MCF 10A (cell line): ENCODE measurements around the gene MYH1. TPM values are rescaled to one million over a fixed set of nuclear protein-coding genes. Genes with fewer than 3 reads are reported as not detected.
A peak's percentile ranks its signal among the peaks of the same experiment; 100 is the strongest.

Experiments used
- BruUV-seq: library from RNA; stranded (reverse); fragments of 400-500 nt; replicated peaks from 2 replicates; lab custom pipeline; 2021; lab: Mats Ljungman, UMichigan
- CTCF ChIA-PET: fragments of 300-600 bp; sonication (Branson Sonifier 250); formaldehyde crosslinking; extraction: SDS; loops from one replicate; lab custom pipeline; 2021; ENCODE audit warnings: antibody characterized with exemption, inconsistent platforms; lab: Yijun Ruan, JAX
- POLR2A ChIA-PET: fragments of 300-600, 350-650 bp; sonication (Branson Sonifier 250); formaldehyde crosslinking; extraction: SDS; loops from one replicate; lab custom pipeline; 2020; ENCODE audit warnings: antibody characterized with exemption, inconsistent platforms; lab: Yijun Ruan, JAX
- DNase-seq: peaks from one replicate; pipeline ENCODE4 v3.0.0-alpha.2; 2018; ENCODE audit not compliant: unreplicated experiment
- H3K27ac Mint-ChIP-seq: one replicate; pipeline ENCODE4 v1.8.0; 2022; ENCODE audit warnings: mild to moderate bottlenecking, low read depth, mixed read lengths; ENCODE audit not compliant: unreplicated experiment
- H3K27me3 Mint-ChIP-seq: one replicate; pipeline ENCODE4 v1.8.0; 2022; ENCODE audit warnings: mixed read lengths; ENCODE audit not compliant: insufficient read depth, unreplicated experiment
- H3K36me3 Mint-ChIP-seq: one replicate; pipeline ENCODE4 v1.8.0; 2022; ENCODE audit warnings: mild to moderate bottlenecking, moderate library complexity, mixed read lengths; ENCODE audit not compliant: insufficient read depth, unreplicated experiment
- H3K4me1 Mint-ChIP-seq: one replicate; pipeline ENCODE4 v1.8.0; 2022; ENCODE audit warnings: mixed read lengths; ENCODE audit not compliant: insufficient read depth, unreplicated experiment
- H3K4me3 Mint-ChIP-seq: one replicate; pipeline ENCODE4 v1.8.0; 2022; ENCODE audit warnings: mild to moderate bottlenecking, moderate library complexity, mixed read lengths; ENCODE audit not compliant: unreplicated experiment
- H3K9me3 Mint-ChIP-seq: one replicate; pipeline ENCODE4 v1.8.0; 2022; ENCODE audit warnings: mixed read lengths; ENCODE audit not compliant: unreplicated experiment
- intact Hi-C: fragments of 100-400 bp; cut with micrococcal nuclease; formaldehyde crosslinking; loops from 2 replicates; pipeline ENCODE4 v1.14.1; 2022
- total RNA-seq: library from RNA; stranded (reverse); gene quantifications from 2 replicates; pipeline ENCODE4 v1.2.3, GENCODE V29; 2022
- TF ChIP-seq, protein P1 (sequence below): fragments of 200-600 bp; IDR thresholded peaks from one replicate; pipeline ENCODE4 v1.8.0; 2022; ENCODE audit warnings: antibody characterized with exemption, mild to moderate bottlenecking; ENCODE audit not compliant: unreplicated experiment

Gene MYH1
- total RNA-seq, 1 experiment from 2014 or later: not detected

DNA sequence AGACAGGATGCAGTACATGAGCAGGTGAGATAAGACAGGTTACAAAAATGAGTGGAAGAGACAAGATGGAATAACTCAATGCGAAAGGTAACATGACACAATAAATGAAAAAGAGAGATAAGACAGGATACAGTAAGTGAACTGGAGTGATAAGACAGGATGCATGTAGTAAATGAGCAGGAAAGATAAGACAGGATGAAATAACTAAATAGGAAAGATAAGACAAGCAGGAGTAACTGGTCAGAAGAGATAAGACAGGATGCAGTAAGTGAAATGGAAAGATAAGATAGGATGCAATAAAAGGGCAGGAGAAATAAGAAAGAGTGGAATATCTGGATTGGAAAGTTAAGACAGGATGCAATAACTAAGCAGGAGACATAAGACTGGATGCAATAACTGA, 40.6 kb downstream of the MYH1 start:
- Mint-ChIP-seq H3K27ac (no peak overlapping the region), H3K27me3 (no peaks in the 10 kb centered on the region), H3K4me3 (no peak overlapping the region), H3K9me3 (no peaks in the 10 kb centered on the region), H3K4me1 (no peaks in the 10 kb centered on the region), H3K36me3 (no peaks in the 10 kb centered on the region)
- ChIA-PET POLR2A (no interaction called here), CTCF (no interaction called here)
- no peak for DNase-seq
- BruUV-seq: no TSS peak
- TF ChIP-seq, protein P1, sequence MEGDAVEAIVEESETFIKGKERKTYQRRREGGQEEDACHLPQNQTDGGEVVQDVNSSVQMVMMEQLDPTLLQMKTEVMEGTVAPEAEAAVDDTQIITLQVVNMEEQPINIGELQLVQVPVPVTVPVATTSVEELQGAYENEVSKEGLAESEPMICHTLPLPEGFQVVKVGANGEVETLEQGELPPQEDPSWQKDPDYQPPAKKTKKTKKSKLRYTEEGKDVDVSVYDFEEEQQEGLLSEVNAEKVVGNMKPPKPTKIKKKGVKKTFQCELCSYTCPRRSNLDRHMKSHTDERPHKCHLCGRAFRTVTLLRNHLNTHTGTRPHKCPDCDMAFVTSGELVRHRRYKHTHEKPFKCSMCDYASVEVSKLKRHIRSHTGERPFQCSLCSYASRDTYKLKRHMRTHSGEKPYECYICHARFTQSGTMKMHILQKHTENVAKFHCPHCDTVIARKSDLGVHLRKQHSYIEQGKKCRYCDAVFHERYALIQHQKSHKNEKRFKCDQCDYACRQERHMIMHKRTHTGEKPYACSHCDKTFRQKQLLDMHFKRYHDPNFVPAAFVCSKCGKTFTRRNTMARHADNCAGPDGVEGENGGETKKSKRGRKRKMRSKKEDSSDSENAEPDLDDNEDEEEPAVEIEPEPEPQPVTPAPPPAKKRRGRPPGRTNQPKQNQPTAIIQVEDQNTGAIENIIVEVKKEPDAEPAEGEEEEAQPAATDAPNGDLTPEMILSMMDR: no peak
- intact Hi-C loops: no loop called here

DNA sequence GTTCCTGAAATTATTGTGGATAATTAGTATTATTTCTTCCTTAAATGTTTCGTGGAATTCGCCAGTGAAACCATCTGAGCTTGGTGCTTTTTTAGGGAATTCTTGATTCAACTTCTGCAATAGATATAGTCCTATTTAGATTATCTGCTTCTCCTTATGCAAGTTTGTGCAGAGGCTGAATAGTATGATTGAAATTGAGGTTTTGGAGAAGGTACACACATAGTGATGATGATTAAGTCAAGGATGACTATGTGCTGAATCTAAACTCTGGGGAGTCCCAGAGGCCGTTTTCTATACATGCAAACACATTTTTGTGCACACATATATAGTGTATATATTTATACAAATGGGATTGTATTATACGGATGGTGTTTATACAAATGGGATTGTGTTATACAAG, 43.8 kb downstream of the MYH1 start:
- TF ChIP-seq, protein P1: no peak
- H3K27ac Mint-ChIP-seq: no peak overlapping the region
- CTCF ChIA-PET: interaction anchor here (0.6 to 0.9 kb wide), 3 partner anchors 39 to 172 kb away, joined by 3 read pairs; no protein-coding TSS in a partner anchor
- BruUV-seq: no TSS peak
- intact Hi-C loops: no loop called here
- H3K36me3 Mint-ChIP-seq: no peaks in the 10 kb centered on the region
- no peaks in the 10 kb centered on the region for H3K9me3 Mint-ChIP-seq
- no peaks in the 10 kb centered on the region for H3K4me1 Mint-ChIP-seq
- H3K27me3 Mint-ChIP-seq: no peaks in the 10 kb centered on the region
- H3K4me3 Mint-ChIP-seq: no peak overlapping the region
- no peak for DNase-seq
- POLR2A ChIA-PET: no interaction called here

DNA sequence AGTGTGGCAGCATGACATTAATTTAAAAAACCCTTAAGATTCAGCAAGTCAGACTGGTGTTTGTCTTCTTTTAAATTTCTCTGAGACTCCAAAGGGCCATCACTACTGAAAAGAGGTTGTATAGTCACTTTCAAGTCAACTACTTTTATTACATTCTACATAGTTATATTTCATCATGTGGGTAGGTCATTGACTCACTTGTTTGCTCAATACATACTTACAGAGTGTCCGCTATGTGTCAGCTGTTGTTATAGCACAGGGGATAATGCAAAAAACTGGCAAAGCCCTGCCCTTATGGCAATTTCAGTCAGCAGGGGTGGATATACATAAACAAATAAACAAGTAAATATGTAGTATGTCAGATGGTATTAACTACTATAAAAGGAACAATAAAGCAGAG, 46.5 kb downstream of the MYH1 start:
- no TSS peak for BruUV-seq

GRCh38 chr17:10469459-10469858, 48.9 kb downstream of the MYH1 start, which contains the start of gene MYH4:
MYH4 (minus strand) TSS chr17:10469559; CDS start chr17:10466745, 2,814 bp downstream.
- Mint-ChIP-seq H3K27ac (no peak within 1 kb of the TSS), H3K36me3 (no peaks in the 10 kb centered on the region), H3K4me1 (no peaks in the 10 kb centered on the region), H3K9me3 (no peaks in the 10 kb centered on the region), H3K27me3 (no peaks in the 10 kb centered on the region), H3K4me3 (no peak within 1 kb of the TSS)
- BruUV-seq: no TSS peak
- no peak for DNase-seq
- intact Hi-C loops: no loop called here
- CTCF ChIA-PET: no interaction called here
- POLR2A ChIA-PET: no interaction called here
- TF ChIP-seq, protein P1: no peak

More for the DNA sequence above, 46.5 kb downstream of the MYH1 start:
- TF ChIP-seq, protein P1: no peak
- H3K4me1 Mint-ChIP-seq: no peaks in the 10 kb centered on the region
- no peaks in the 10 kb centered on the region for H3K27me3 Mint-ChIP-seq
- POLR2A ChIA-PET: no interaction called here
- CTCF ChIA-PET: no interaction called here
- no peaks in the 10 kb centered on the region for H3K36me3 Mint-ChIP-seq
- DNase-seq: peak; percentile 0
- no peak overlapping the region for H3K27ac Mint-ChIP-seq
- no peaks in the 10 kb centered on the region for H3K9me3 Mint-ChIP-seq
- intact Hi-C loops: no loop called here
- no peak overlapping the region for H3K4me3 Mint-ChIP-seq
